A549 (cell line): ENCODE results near the gene KRTAP10-8. TPM values are rescaled to one million over a fixed set of nuclear protein-coding genes. Genes with fewer than 3 reads are reported as not detected.

Source experiments
- ATAC-seq, 2 experiments: fragments of 200-7000 bp in 1 of 2; fragments of >200 bp in 1 of 2; cut with Nextera tagmentation in 1 of 2; cut with Tn5 transposase in 1 of 2; 3 replicates each; pipeline versions ENCODE4 v1.8.0 to v1.9.1; 2018 to 2020; ENCODE audit warnings: mild to moderate bottlenecking in 1 of 2, moderate library complexity in 1 of 2
- CTCF ChIA-PET: fragments of 300-600 bp; sonication (Branson Sonifier 250); formaldehyde crosslinking; extraction: SDS; loops from one replicate; lab custom pipeline; 2021; ENCODE audit warnings: antibody characterized with exemption, inconsistent platforms; lab: Yijun Ruan, JAX
- POLR2A ChIA-PET: fragments of 350-600 bp; formaldehyde crosslinking; extraction: SDS; loops from one replicate; lab custom pipeline; 2021; ENCODE audit warnings: antibody characterized with exemption, inconsistent platforms; lab: Yijun Ruan, JAX
- DNase-seq, 2 experiments: peaks; one replicate each; pipeline versions ENCODE4 v3.0.0 to v3.0.0-alpha.2; 2011 to 2016; ENCODE audit warnings: low read depth in 1 of 2, low spot score in 1 of 2
- FAIRE-seq: peaks from 2 replicates; lab custom pipeline; 2011; peaks lifted over from hg19 to GRCh38; lab: Jason Lieb, UNC
- H3K27ac ChIP-seq, 2 experiments: fragments of >200 bp; sonication (Bioruptor Twin); formaldehyde crosslinking; 3 replicates each; pipeline ENCODE4 v1.5.1; 2016 to 2017
- H3K4me1 ChIP-seq: fragments of >200 bp; sonication (Bioruptor Twin); formaldehyde crosslinking; 3 replicates; pipeline ENCODE4 v1.6.1; 2016
- H3K4me2 ChIP-seq: fragments of >200 bp; sonication (Bioruptor Twin); formaldehyde crosslinking; 3 replicates; pipeline ENCODE4 v1.6.1; 2016
- H3K4me3 ChIP-seq: fragments of >200 bp; sonication (Bioruptor Twin); formaldehyde crosslinking; 3 replicates; pipeline ENCODE4 v1.5.1; 2016
- H3K9me3 ChIP-seq: fragments of >200 bp; sonication (Bioruptor Twin); formaldehyde crosslinking; 3 replicates; pipeline ENCODE4 v1.6.1; 2016
- ATOH8 ChIP-seq: fragments of 250-450 bp; sonication (Bioruptor Pico); IDR thresholded peaks from 2 replicates; pipeline ENCODE4 v1.5.0; 2020; ENCODE audit warnings: low read depth, mild to moderate bottlenecking, moderate library complexity
- CHD2 ChIP-seq: fragments of 150-350 bp; IDR thresholded peaks from 2 replicates; pipeline ENCODE4 v1.6.1; 2014; ENCODE audit warnings: low read length; ENCODE audit not compliant: partially characterized antibody
- CHD4 ChIP-seq: fragments of 200-600 bp; sonication (generic); IDR thresholded peaks from 2 replicates; pipeline ENCODE4 v1.6.1; 2016; ENCODE audit warnings: antibody characterized with exemption, mild to moderate bottlenecking, borderline replicate concordance
- CTCF ChIP-seq: fragments of >200 bp; sonication (Bioruptor Twin); formaldehyde crosslinking; IDR thresholded peaks from 3 replicates; pipeline ENCODE4 v1.5.1; 2016
- EHMT2 ChIP-seq: fragments of 200-600 bp; sonication (generic); IDR thresholded peaks from 2 replicates; pipeline ENCODE4 v1.6.1; 2016; ENCODE audit warnings: antibody characterized with exemption, low read depth, mild to moderate bottlenecking, moderate library complexity
- HDAC2 ChIP-seq: fragments of 200-600 bp; sonication (generic); IDR thresholded peaks from 2 replicates; pipeline ENCODE4 v1.6.1; 2016
- HOXB5 ChIP-seq: fragments of 250-450 bp; sonication (Bioruptor Pico); IDR thresholded peaks from 2 replicates; pipeline ENCODE4 v1.5.0; 2020; ENCODE audit warnings: mild to moderate bottlenecking, moderate library complexity
- JUN ChIP-seq, 2 experiments: fragments of >200 bp; sonication (Bioruptor Twin); formaldehyde crosslinking; IDR thresholded peaks; 2 replicates in 1 of 2; 3 replicates in 1 of 2; pipeline ENCODE4 v1.6.1; 2016 to 2017
- KDM1A ChIP-seq: fragments of 200-600 bp; sonication (generic); IDR thresholded peaks from 2 replicates; pipeline ENCODE4 v1.6.1; 2016; ENCODE audit warnings: low read depth, mild to moderate bottlenecking
- MYC ChIP-seq: IDR thresholded peaks from 2 replicates; pipeline ENCODE4 v1.6.1; 2012; ENCODE audit warnings: mild to moderate bottlenecking, inconsistent platforms, low read length, improper control_type of control experiment, borderline replicate concordance
- RFX5 ChIP-seq: fragments of 450-650 bp; IDR thresholded peaks from 2 replicates; pipeline ENCODE4 v1.7.1; 2014; ENCODE audit warnings: antibody characterized with exemption, mild to moderate bottlenecking, moderate library complexity
- TFCP2L1 ChIP-seq: fragments of 250-450 bp; sonication (Bioruptor Pico); IDR thresholded peaks from 2 replicates; pipeline ENCODE4 v1.5.0; 2021; ENCODE audit warnings: mild to moderate bottlenecking
- ZC3H11A ChIP-seq: fragments of 450-650 bp; IDR thresholded peaks from 2 replicates; pipeline ENCODE4 v1.6.1; 2014; ENCODE audit warnings: antibody characterized with exemption, mild to moderate bottlenecking
- WGBS: methylation state at CpG from one replicate; pipeline ENCODE4 v1.1.6; 2017; ENCODE audit errors: missing lambda C conversion rate; 5-methylcytosine and 5-hydroxymethylcytosine counted together
- polyA plus RNA-seq, 4 experiments: library from polyadenylated mRNA; depleted of rRNA in 3 of 4; stranded (reverse); fragments of >200 nt; fragmentation: RNase III in 1 of 4; extraction: RNeasy Plus Mini Kit Qiagen cat#74134 plus additional on column Dnase treatment in 1 of 4; gene quantifications; 2 replicates in 3 of 4; 3 replicates in 1 of 4; pipeline ENCODE4 v1.2.3, GENCODE V29; 2011 to 2017
- TF ChIP-seq, protein P1 (sequence below): fragments of >200 bp; sonication (Bioruptor Twin); formaldehyde crosslinking; IDR thresholded peaks from 3 replicates; pipeline ENCODE4 v1.6.1; 2016
- TF ChIP-seq, protein P2 (sequence below): IDR thresholded peaks from 2 replicates; pipeline ENCODE4 v1.6.1; 2012

Gene KRTAP10-8
- polyA plus RNA-seq, 2 of the 4 experiments (the other 2 are of a cell fraction) = not detected

DNA sequence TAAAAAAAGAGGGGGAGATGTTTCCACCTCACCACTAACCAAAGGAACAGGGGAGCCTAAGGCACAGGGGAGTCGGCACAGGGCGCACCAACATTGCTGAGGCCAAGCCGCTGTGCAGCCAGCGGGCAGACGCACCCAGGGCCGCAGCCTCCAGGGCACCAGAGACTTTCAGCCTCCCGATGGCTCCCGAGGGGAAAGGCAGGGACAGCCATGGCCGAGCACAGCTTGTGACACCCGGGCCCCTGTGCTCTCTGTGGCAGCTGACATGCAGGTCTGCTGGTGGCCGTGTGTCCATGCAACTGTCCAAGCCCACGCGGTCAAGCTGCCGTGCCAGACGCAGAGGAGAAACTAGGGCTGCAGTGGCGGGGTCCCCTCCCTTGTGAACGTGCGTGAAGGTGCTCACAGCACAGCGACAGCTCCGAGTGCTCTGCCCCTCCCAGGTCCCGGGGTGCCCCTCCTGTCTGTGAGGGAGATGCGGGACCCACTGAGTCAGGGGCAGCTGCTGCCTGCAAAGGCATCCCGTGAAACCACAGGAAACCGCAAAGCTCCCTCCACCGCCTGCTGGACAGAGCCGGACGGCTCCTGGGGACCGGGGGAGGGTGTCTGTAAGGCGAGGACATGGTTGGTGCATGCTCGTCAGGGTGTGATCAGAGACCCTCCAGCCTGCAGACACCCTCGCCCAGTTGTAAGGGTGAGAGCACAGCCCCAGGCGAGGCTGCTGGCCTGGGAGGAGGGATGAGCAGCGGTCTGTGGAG lies 36.9 kb downstream of the KRTAP10-8 start:
- WGBS = 33% methylated on average over 6 of the region's 33 CpGs
- no peak for FAIRE-seq
- H3K4me3 ChIP-seq = no peak overlapping the region
- DNase-seq = no peak
- ChIA-PET POLR2A (no interaction called here), CTCF (no interaction called here)
- H3K4me2 ChIP-seq = no peak overlapping the region
- H3K9me3 ChIP-seq = 0 out of 3 replicates have a peak, but pooled peaks cover 3% of the 10 kb centered on the region
- no peak for ATAC-seq
- no peaks in the 10 kb centered on the region for H3K4me1 ChIP-seq
- no peak overlapping the region for H3K27ac ChIP-seq
- TF ChIP-seq MYC (no peak), TFCP2L1 (no peak)

DNA sequence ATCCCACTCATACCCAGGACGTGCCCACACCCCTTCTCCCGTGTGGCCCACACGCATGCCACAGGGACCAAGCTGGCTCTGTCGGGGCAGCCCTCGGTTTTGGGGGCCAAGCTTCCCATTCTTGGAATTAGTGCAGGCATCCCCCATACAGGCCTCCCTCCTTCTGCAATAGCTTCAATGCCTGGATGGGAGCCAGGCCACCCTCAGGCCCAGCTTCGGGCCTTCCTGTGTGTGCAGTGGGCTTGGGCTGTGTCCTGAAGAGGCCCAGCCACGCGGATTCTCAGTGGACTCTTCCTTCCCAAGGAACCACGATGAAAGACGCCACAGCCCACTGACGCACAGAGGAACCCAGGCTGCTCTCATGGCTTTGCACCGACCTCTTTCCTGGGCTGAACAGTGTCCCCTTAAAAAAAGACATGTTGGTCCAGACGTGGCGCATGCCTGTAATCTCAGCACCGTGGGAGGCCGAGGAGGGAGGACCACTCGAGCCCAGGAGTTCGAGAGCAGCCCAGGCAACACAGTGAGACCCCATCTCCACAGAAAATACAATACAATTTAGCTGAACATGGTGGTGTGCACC lies 37.7 kb downstream of the KRTAP10-8 start:
- CTCF ChIA-PET = no interaction called here
- H3K27ac ChIP-seq = no peak overlapping the region
- no peak for FAIRE-seq

GRCh38 chr21:44650265-44650972 lies 38.5 kb downstream of the KRTAP10-8 start:
- TF ChIP-seq, protein P1, sequence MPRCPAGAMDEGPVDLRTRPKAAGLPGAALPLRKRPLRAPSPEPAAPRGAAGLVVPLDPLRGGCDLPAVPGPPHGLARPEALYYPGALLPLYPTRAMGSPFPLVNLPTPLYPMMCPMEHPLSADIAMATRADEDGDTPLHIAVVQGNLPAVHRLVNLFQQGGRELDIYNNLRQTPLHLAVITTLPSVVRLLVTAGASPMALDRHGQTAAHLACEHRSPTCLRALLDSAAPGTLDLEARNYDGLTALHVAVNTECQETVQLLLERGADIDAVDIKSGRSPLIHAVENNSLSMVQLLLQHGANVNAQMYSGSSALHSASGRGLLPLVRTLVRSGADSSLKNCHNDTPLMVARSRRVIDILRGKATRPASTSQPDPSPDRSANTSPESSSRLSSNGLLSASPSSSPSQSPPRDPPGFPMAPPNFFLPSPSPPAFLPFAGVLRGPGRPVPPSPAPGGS = no peak
- TF ChIP-seq EHMT2 = no peak
- TF ChIP-seq RFX5 = no peak
- TF ChIP-seq JUN (IDR thresholded peaks at IDR 0.05) = no peak
- TF ChIP-seq CHD4 = no peak
- no peak for TF ChIP-seq ZC3H11A
- TF ChIP-seq, protein P2, sequence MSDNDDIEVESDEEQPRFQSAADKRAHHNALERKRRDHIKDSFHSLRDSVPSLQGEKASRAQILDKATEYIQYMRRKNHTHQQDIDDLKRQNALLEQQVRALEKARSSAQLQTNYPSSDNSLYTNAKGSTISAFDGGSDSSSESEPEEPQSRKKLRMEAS = no peak
- TF ChIP-seq HOXB5 (CRISPR knock-in tag) = no peak
- CTCF ChIA-PET = interaction anchor here (0.7 kb wide), 1 partner anchor 49 kb away, joined by 3 read pairs; no protein-coding TSS in a partner anchor
- Histone ChIP-seq H3K9me3 (no peaks in the 10 kb centered on the region), H3K4me1 (no peaks in the 10 kb centered on the region), H3K4me2 (no peak overlapping the region), H3K27ac (no peak overlapping the region), H3K4me3 (no peak overlapping the region)
- FAIRE-seq (no peak), ATAC-seq (no peak), DNase-seq (no peak)
- POLR2A ChIA-PET = no interaction called here
- 62% methylated on average over 15 of the region's 20 CpGs for WGBS

More for the DNA sequence above, 37.7 kb downstream of the KRTAP10-8 start:
- no peak for DNase-seq
- TF ChIP-seq HDAC2 (no peak), CTCF (no peak)
- Histone ChIP-seq H3K4me3 (no peak overlapping the region), H3K4me1 (no peaks in the 10 kb centered on the region), H3K9me3 (no peaks in the 10 kb centered on the region), H3K4me2 (no peak overlapping the region)
- ATAC-seq = no peak
- POLR2A ChIA-PET = interaction anchor here (0.7 kb wide), 1 partner anchor 23 kb away, joined by 3 read pairs; no protein-coding TSS in a partner anchor
- 56% methylated on average over 9 of the region's 18 CpGs for WGBS

GRCh38 chr21:44650973-44651675 lies 39.2 kb downstream of the KRTAP10-8 start:
- TF ChIP-seq KDM1A = no peak
- TF ChIP-seq CHD2 = no peak
- no peak for TF ChIP-seq ATOH8 (CRISPR knock-in tag)
- TF ChIP-seq, all 56 proteins: peak for 0
- ATAC-seq (no peak), FAIRE-seq (no peak), DNase-seq (no peak)
- Histone ChIP-seq H3K4me2 (no peak overlapping the region), H3K27ac (no peak overlapping the region), H3K4me3 (no peak overlapping the region), H3K4me1 (no peaks in the 10 kb centered on the region), H3K9me3 (no peaks in the 10 kb centered on the region)
- 68% methylated on average over 12 of the region's 12 CpGs for WGBS
- ChIA-PET CTCF (interaction anchor here (0.6 to 1.4 kb wide), 3 partner anchors 16 to 148 kb away, joined by 3 read pairs; partner anchors contain the start of gene KRTAP12-2), POLR2A (no interaction called here)
